A549 (cell line): ENCODE measurements around the gene MEA1. TPM values are rescaled to one million over a fixed set of nuclear protein-coding genes. Genes with fewer than 3 reads are reported as not detected.

Source experiments
- ATAC-seq, 2 experiments: fragments of 200-7000 bp in 1 of 2; fragments of >200 bp in 1 of 2; cut with Nextera tagmentation in 1 of 2; cut with Tn5 transposase in 1 of 2; 3 replicates each; pipeline versions ENCODE4 v1.8.0 to v1.9.1; 2018 to 2020; ENCODE audit warnings: mild to moderate bottlenecking in 1 of 2, moderate library complexity in 1 of 2
- CTCF ChIA-PET: fragments of 300-600 bp; sonication (Branson Sonifier 250); formaldehyde crosslinking; extraction: SDS; loops from one replicate; lab custom pipeline; 2021; ENCODE audit warnings: antibody characterized with exemption, inconsistent platforms; lab: Yijun Ruan, JAX
- POLR2A ChIA-PET: fragments of 350-600 bp; formaldehyde crosslinking; extraction: SDS; loops from one replicate; lab custom pipeline; 2021; ENCODE audit warnings: antibody characterized with exemption, inconsistent platforms; lab: Yijun Ruan, JAX
- DNase-seq, 2 experiments: peaks; one replicate each; pipeline versions ENCODE4 v3.0.0 to v3.0.0-alpha.2; 2011 to 2016; ENCODE audit warnings: low read depth in 1 of 2, low spot score in 1 of 2
- FAIRE-seq: peaks from 2 replicates; lab custom pipeline; 2011; peaks lifted over from hg19 to GRCh38; lab: Jason Lieb, UNC
- H3K27ac ChIP-seq, 2 experiments: fragments of >200 bp; sonication (Bioruptor Twin); formaldehyde crosslinking; 3 replicates each; pipeline ENCODE4 v1.5.1; 2016 to 2017
- H3K4me1 ChIP-seq: fragments of >200 bp; sonication (Bioruptor Twin); formaldehyde crosslinking; 3 replicates; pipeline ENCODE4 v1.6.1; 2016
- H3K4me2 ChIP-seq: fragments of >200 bp; sonication (Bioruptor Twin); formaldehyde crosslinking; 3 replicates; pipeline ENCODE4 v1.6.1; 2016
- H3K4me3 ChIP-seq: fragments of >200 bp; sonication (Bioruptor Twin); formaldehyde crosslinking; 3 replicates; pipeline ENCODE4 v1.5.1; 2016
- H3K9me3 ChIP-seq: fragments of >200 bp; sonication (Bioruptor Twin); formaldehyde crosslinking; 3 replicates; pipeline ENCODE4 v1.6.1; 2016
- CEBPB ChIP-seq, 2 experiments: fragments of >200 bp in 1 of 2; sonication (Bioruptor Twin) in 1 of 2; formaldehyde crosslinking in 1 of 2; IDR thresholded peaks; 2 replicates each; pipeline ENCODE4 v1.6.1; 2012 to 2016
- CHD4 ChIP-seq: fragments of 200-600 bp; sonication (generic); IDR thresholded peaks from 2 replicates; pipeline ENCODE4 v1.6.1; 2016; ENCODE audit warnings: antibody characterized with exemption, mild to moderate bottlenecking, borderline replicate concordance
- ESRRA ChIP-seq: fragments of 150-350 bp; IDR thresholded peaks from 2 replicates; pipeline ENCODE4 v1.6.1; 2014; ENCODE audit warnings: mild to moderate bottlenecking, low read length, borderline replicate concordance
- FOSB ChIP-seq: fragments of 250-450 bp; sonication (Bioruptor Pico); IDR thresholded peaks from 2 replicates; pipeline ENCODE4 v1.5.0; 2020; ENCODE audit warnings: mild to moderate bottlenecking, moderate library complexity
- HOXB13 ChIP-seq: fragments of 250-450 bp; sonication (Bioruptor Pico); IDR thresholded peaks from 2 replicates; pipeline ENCODE4 v1.5.0; 2020; ENCODE audit warnings: low read depth, mild to moderate bottlenecking, moderate library complexity
- JUNB ChIP-seq: fragments of >200 bp; sonication (Bioruptor Twin); formaldehyde crosslinking; IDR thresholded peaks from 2 replicates; pipeline ENCODE4 v1.6.1; 2016
- KDM5A ChIP-seq: fragments of 200-600 bp; sonication (generic); IDR thresholded peaks from 2 replicates; pipeline ENCODE4 v1.6.1; 2016; ENCODE audit warnings: antibody characterized with exemption, mild to moderate bottlenecking
- MYC ChIP-seq: IDR thresholded peaks from 2 replicates; pipeline ENCODE4 v1.6.1; 2012; ENCODE audit warnings: mild to moderate bottlenecking, inconsistent platforms, low read length, improper control_type of control experiment, borderline replicate concordance
- NFE2L2 ChIP-seq: fragments of 150-350 bp; conservative IDR thresholded peaks from 2 replicates; pipeline ENCODE4 v1.6.1; 2014; ENCODE audit warnings: low read length
- NR3C1 ChIP-seq: fragments of >200 bp; sonication (Bioruptor Twin); formaldehyde crosslinking; IDR thresholded peaks from 3 replicates; pipeline ENCODE4 v1.6.1; 2017
- PHF8 ChIP-seq: fragments of 200-600 bp; sonication (generic); IDR thresholded peaks from 2 replicates; pipeline ENCODE4 v1.6.1; 2016; ENCODE audit warnings: low read depth, mild to moderate bottlenecking, antibody characterized with exemption, moderate library complexity, borderline replicate concordance
- RARB ChIP-seq: fragments of 250-450 bp; sonication (Bioruptor Pico); IDR thresholded peaks from 2 replicates; pipeline ENCODE4 v1.8.0; 2021; ENCODE audit warnings: mild to moderate bottlenecking, moderate library complexity
- RFX5 ChIP-seq: fragments of 450-650 bp; IDR thresholded peaks from 2 replicates; pipeline ENCODE4 v1.7.1; 2014; ENCODE audit warnings: antibody characterized with exemption, mild to moderate bottlenecking, moderate library complexity
- RNF2 ChIP-seq: fragments of 200-600 bp; sonication (generic); IDR thresholded peaks from 2 replicates; pipeline ENCODE4 v1.6.1; 2016; ENCODE audit warnings: low read depth, mild to moderate bottlenecking, antibody characterized with exemption, moderate library complexity, borderline replicate concordance
- TFCP2L1 ChIP-seq: fragments of 250-450 bp; sonication (Bioruptor Pico); IDR thresholded peaks from 2 replicates; pipeline ENCODE4 v1.5.0; 2021; ENCODE audit warnings: mild to moderate bottlenecking
- ZC3H11A ChIP-seq: fragments of 450-650 bp; IDR thresholded peaks from 2 replicates; pipeline ENCODE4 v1.6.1; 2014; ENCODE audit warnings: antibody characterized with exemption, mild to moderate bottlenecking
- ZFP36 ChIP-seq: fragments of 450-650 bp; IDR thresholded peaks from 2 replicates; pipeline ENCODE4 v1.6.1; 2014; ENCODE audit warnings: borderline replicate concordance; ENCODE audit not compliant: partially characterized antibody
- ZNF302 ChIP-seq: fragments of 250-450 bp; sonication (Bioruptor Pico); IDR thresholded peaks from 2 replicates; pipeline ENCODE4 v1.9.0; 2021; ENCODE audit warnings: inconsistent platforms, mild to moderate bottlenecking, moderate library complexity
- ZSCAN20 ChIP-seq: fragments of 250-450 bp; sonication (Bioruptor Pico); IDR thresholded peaks from 2 replicates; pipeline ENCODE4 v1.8.0; 2022; ENCODE audit warnings: mild to moderate bottlenecking, moderate library complexity
- WGBS: methylation state at CpG from one replicate; pipeline ENCODE4 v1.1.6; 2017; ENCODE audit errors: missing lambda C conversion rate; 5-methylcytosine and 5-hydroxymethylcytosine counted together
- polyA plus RNA-seq, 4 experiments: library from polyadenylated mRNA; depleted of rRNA in 3 of 4; stranded (reverse); fragments of >200 nt; fragmentation: RNase III in 1 of 4; extraction: RNeasy Plus Mini Kit Qiagen cat#74134 plus additional on column Dnase treatment in 1 of 4; gene quantifications; 2 replicates in 3 of 4; 3 replicates in 1 of 4; pipeline ENCODE4 v1.2.3, GENCODE V29; 2011 to 2017
- TF ChIP-seq, protein P1 (sequence below): fragments of 450-650 bp; IDR thresholded peaks from 2 replicates; pipeline ENCODE4 v1.6.1; 2014; ENCODE audit warnings: antibody characterized with exemption
- TF ChIP-seq, protein P2 (sequence below): fragments of >200 bp; sonication (Bioruptor Twin); formaldehyde crosslinking; IDR thresholded peaks from 3 replicates; pipeline ENCODE4 v1.6.1; 2016

The MEA1 gene
- polyA plus RNA-seq, 2 of the 4 experiments (the other 2 are of a cell fraction), result 58.6 to 94.3 TPM

DNA sequence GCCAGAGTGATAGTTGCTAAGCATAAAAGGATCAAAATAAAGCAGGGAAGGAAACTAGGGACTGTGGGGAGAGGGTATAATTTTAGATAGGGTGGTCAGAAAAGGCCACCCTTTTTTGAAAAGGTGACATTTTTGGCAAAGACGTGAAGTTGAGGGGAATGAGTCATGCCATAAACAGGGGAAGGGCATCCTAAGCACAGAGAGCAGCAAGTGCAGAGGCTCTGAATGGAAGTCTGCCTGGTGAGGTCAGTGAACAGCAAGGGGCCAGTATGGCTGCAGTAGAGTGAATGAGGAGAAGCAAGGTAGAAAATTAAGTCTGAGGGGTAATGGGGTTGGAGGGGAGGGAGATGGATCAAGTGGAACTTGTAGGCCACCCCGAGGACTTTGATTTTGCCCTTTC is 48.1 kb upstream of the MEA1 start:
- H3K27ac ChIP-seq, result no peak overlapping the region
- H3K4me2 ChIP-seq, result no peak overlapping the region
- TF ChIP-seq ZNF302 (CRISPR knock-in tag) (no peak), JUNB (no peak), HOXB13 (CRISPR knock-in tag) (no peak), ESRRA (no peak), RFX5 (no peak), CEBPB (IDR thresholded peaks at IDR 0.05) (no peak), FOSB (CRISPR knock-in tag) (no peak), PHF8 (no peak), NR3C1 (no peak), CHD4 (no peak), ZFP36 (no peak), ZSCAN20 (CRISPR knock-in tag) (no peak), MYC (no peak), KDM5A (no peak), RNF2 (no peak), NFE2L2 (no peak), TFCP2L1 (CRISPR knock-in tag) (no peak)
- TF ChIP-seq, protein P1, sequence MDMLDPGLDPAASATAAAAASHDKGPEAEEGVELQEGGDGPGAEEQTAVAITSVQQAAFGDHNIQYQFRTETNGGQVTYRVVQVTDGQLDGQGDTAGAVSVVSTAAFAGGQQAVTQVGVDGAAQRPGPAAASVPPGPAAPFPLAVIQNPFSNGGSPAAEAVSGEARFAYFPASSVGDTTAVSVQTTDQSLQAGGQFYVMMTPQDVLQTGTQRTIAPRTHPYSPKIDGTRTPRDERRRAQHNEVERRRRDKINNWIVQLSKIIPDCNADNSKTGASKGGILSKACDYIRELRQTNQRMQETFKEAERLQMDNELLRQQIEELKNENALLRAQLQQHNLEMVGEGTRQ, result no peak
- TF ChIP-seq, protein P2, sequence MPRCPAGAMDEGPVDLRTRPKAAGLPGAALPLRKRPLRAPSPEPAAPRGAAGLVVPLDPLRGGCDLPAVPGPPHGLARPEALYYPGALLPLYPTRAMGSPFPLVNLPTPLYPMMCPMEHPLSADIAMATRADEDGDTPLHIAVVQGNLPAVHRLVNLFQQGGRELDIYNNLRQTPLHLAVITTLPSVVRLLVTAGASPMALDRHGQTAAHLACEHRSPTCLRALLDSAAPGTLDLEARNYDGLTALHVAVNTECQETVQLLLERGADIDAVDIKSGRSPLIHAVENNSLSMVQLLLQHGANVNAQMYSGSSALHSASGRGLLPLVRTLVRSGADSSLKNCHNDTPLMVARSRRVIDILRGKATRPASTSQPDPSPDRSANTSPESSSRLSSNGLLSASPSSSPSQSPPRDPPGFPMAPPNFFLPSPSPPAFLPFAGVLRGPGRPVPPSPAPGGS, result no peak
- DNase-seq (no peak), ATAC-seq (no peak), FAIRE-seq (no peak)
- H3K4me1 ChIP-seq, result peaks cover 14% of the 10 kb centered on the region
- H3K4me3 ChIP-seq, result no peak overlapping the region
- ChIA-PET CTCF (no interaction called here), POLR2A (no interaction called here)
- WGBS, result 61% methylated on average over 2 of the region's 2 CpGs
- H3K9me3 ChIP-seq, result no peaks in the 10 kb centered on the region

DNA sequence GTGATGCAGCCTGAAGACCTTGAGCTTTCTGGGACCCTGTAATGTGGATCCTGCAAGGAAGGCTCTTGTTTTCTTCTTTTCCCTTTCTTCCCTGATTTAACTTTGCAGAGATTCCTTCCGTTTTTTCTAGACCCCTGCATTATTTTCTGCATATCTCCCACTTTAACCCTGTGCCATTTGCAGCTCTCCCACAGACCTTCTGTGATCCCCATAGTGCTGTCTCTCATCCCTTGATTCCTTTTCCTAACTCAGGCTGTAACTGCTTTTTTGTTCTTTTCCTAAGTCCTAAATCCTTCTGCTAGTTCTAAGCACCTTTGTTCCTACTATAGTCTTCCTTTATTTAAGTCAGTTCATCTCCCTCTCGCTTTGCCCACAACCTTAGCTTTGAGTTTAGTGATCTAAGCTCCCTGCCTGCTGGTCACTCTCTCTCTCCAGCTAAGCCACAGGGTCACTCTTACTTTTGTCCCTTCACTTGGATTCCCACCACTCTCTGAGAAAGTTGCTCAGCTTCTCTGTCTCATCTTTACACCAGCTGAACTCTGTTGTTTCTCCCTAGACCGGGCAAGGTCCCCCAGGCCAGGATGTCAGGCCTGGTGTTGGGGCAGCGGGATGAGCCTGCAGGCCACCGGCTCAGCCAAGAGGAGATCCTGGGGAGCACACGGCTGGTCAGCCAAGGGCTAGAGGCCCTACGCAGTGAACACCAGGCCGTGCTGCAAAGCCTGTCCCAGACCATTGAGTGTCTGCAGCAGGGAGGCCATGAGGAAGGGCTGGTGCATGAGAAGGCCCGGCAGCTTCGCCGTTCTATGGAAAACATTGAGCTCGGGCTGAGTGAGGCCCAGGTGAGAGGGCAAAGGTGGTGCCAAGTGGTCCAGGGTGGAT is 47.2 kb upstream of the MEA1 start:
- POLR2A ChIA-PET, result no interaction called here
- CTCF ChIA-PET, result interaction anchor here (0.6 to 1.9 kb wide), 4 partner anchors 10 to 1124 kb away, joined by 3 to 13 read pairs (median 6); no protein-coding TSS in a partner anchor
- H3K9me3 ChIP-seq, result no peaks in the 10 kb centered on the region
- peak overlapping the region; percentile 87 for H3K4me2 ChIP-seq
- WGBS, result 76% methylated on average over 7 of the region's 12 CpGs
- H3K4me1 ChIP-seq, result peaks cover 14% of the 10 kb centered on the region
- no peak for TF ChIP-seq ZC3H11A
- TF ChIP-seq RNF2, result no peak
- TF ChIP-seq RARB (CRISPR knock-in tag), result no peak
- no peak for TF ChIP-seq HOXB13 (CRISPR knock-in tag)
- H3K4me3 ChIP-seq, result peak overlapping the region; percentile 100; the same call in 1 of the 3 replicates
- DNase-seq (no peak), ATAC-seq (no peak), FAIRE-seq (no peak)
- H3K27ac ChIP-seq, result peak overlapping the region; percentile 90 to 97; a peak in 4 of 6 replicates
